ENCODE data around the gene STAM2. TPM values are rescaled to one million over a fixed set of nuclear protein-coding genes. Genes with fewer than 3 reads are reported as not detected.
"Not testable (repeated sequence)": the region's sequence is repeated elsewhere in the genome, so short reads cannot be mapped to it uniquely, and the experiment has no call there.

The STAM2 gene
- total and polyA plus RNA-seq, 2 of the 13 experiments (the other 11 are each of a cell fraction or from before 2014, with no cell fraction given): 14.7 to 24.1 TPM

DNA sequence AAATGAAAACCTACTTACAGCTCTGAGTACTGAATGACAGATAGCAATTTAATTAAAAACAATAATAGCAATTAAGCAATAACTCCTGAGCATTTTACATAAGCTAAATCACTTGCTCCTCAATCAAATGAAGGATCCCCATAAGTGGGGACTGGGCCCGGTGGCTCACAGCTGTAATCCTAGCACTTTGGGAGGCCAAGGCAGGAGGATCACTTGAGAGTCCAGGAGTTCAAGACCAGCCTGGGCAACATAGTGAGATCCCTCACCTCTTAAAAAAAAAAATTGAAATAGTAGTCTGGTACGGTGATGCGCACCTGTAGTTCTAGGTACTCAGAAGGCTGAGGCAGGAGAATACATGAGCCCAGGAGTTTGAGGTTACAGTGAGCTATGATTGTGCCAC is 13.4 kb downstream of the STAM2 start:
- intact Hi-C loops (cut with micrococcal nuclease; ENCODE audit: unreplicated experiment): no loop called here
- H3K9me3 ChIP-seq (ENCODE audit: low read length): peaks cover 8% of the 10 kb centered on the region
- H3K4me2 ChIP-seq (ENCODE audit: low read depth, low read length): no peak overlapping the region
- no TSS peak for BruUV-seq (replicated peaks)
- DNase-seq (ENCODE audit: low spot score): no peak
- POLR2A ChIA-PET: no interaction called here
- no peak overlapping the region for H2AFZ ChIP-seq (ENCODE audit: low read length)
- no peak overlapping the region for H3K9ac ChIP-seq (ENCODE audit: insufficient read depth, low read depth, low read length)
- no peak for ATAC-seq
- 97% methylated on average over 3 of the region's 3 CpGs for WGBS (ENCODE audit: low lambda C conversion rate)
- in situ Hi-C loops (cut with HindIII; ENCODE audit: extremely low pct_ligation_motif_present, low pct_unique_long_range_greater_than_20kb): no loop called here
- FAIRE-seq: no peak
- H3K36me3 ChIP-seq (replicated peaks in 1 of 2; ENCODE audit: control insufficient read depth in 1 of 2, insufficient read depth in 2 of 2, low read length in 2 of 2): no peaks in the 10 kb centered on the region
- H4K20me1 ChIP-seq (ENCODE audit: insufficient read depth, low read length): no peaks in the 10 kb centered on the region
- H3K27me3 ChIP-seq (ENCODE audit: control insufficient read depth in 1 of 2, insufficient read depth in 2 of 2, low read length in 2 of 2): no peaks in the 10 kb centered on the region
- H3K27ac ChIP-seq (ENCODE audit: extremely low read length, insufficient read depth, low read length): no peak overlapping the region
- no peak overlapping the region for H3K4me3 ChIP-seq (replicated peaks in 1 of 3; ENCODE audit: insufficient read depth in 1 of 3, low read depth in 2 of 3, low read length in 3 of 3)
- H3K79me2 ChIP-seq (ENCODE audit: insufficient read depth, low read length): peaks cover 39% of the 10 kb centered on the region
- CTCF ChIA-PET (ENCODE audit: low intra/inter-chr PET ratio, low total read pairs): no interaction called here
- TF ChIP-seq ZNF121 (CRISPR knock-in tag; IDR thresholded peaks at IDR 0.05): peak; percentile 53; the same call in 1 of the 2 replicates
- no peak for TF ChIP-seq SRSF9 (IDR thresholded peaks at IDR 0.05; ENCODE audit: borderline replicate concordance, insufficient read depth, low read depth, low read length, poor library complexity, severe bottlenecking)
- H3K4me1 ChIP-seq (ENCODE audit: insufficient read depth, low read length): peaks cover 8% of the 10 kb centered on the region

- Histone ChIP-seq H3K27me3 (ENCODE audit: control insufficient read depth in 1 of 2, insufficient read depth in 2 of 2, low read length in 2 of 2) (no peaks in the 10 kb centered on the region), H3K36me3 (replicated peaks in 1 of 2; ENCODE audit: control insufficient read depth in 1 of 2, insufficient read depth in 2 of 2, low read length in 2 of 2) (no peaks in the 10 kb centered on the region), H2AFZ (ENCODE audit: low read length) (no peak overlapping the region), H3K4me2 (ENCODE audit: low read depth, low read length) (no peak overlapping the region), H3K9ac (ENCODE audit: insufficient read depth, low read depth, low read length) (no peak overlapping the region), H3K4me3 (replicated peaks in 1 of 3; ENCODE audit: insufficient read depth in 1 of 3, low read depth in 2 of 3, low read length in 3 of 3) (no peak overlapping the region), H3K79me2 (ENCODE audit: insufficient read depth, low read length) (peaks cover 37% of the 10 kb centered on the region), H4K20me1 (ENCODE audit: insufficient read depth, low read length) (no peaks in the 10 kb centered on the region), H3K27ac (ENCODE audit: extremely low read length, insufficient read depth, low read length) (no peak overlapping the region), H3K9me3 (ENCODE audit: low read length) (peaks cover 10% of the 10 kb centered on the region), H3K4me1 (ENCODE audit: insufficient read depth, low read length) (peaks cover 6% of the 10 kb centered on the region; the same call in 1 of the 2 replicates)
- in situ Hi-C loops (cut with HindIII; ENCODE audit: extremely low pct_ligation_motif_present, low pct_unique_long_range_greater_than_20kb): no loop called here
- ATAC-seq: no peak
- BruUV-seq (replicated peaks): no TSS peak
- ChIA-PET CTCF (ENCODE audit: low intra/inter-chr PET ratio, low total read pairs) (no interaction called here), POLR2A (no interaction called here)
- no peak for FAIRE-seq
- no peak for TF ChIP-seq ZNF24 (IDR thresholded peaks at IDR 0.05)
- no peak for TF ChIP-seq PBX2 (CRISPR knock-in tag; IDR thresholded peaks at IDR 0.05)
- TF ChIP-seq ZNF891 (CRISPR knock-in tag; IDR thresholded peaks at IDR 0.05): no peak
- no peak for TF ChIP-seq KLF12 (CRISPR knock-in tag; IDR thresholded peaks at IDR 0.05; ENCODE audit: borderline replicate concordance)
- DNase-seq (ENCODE audit: low spot score): no peak
- intact Hi-C loops (cut with micrococcal nuclease; ENCODE audit: unreplicated experiment): no loop called here
- WGBS (ENCODE audit: low lambda C conversion rate): 85% methylated on average over 4 of the region's 4 CpGs
Measured at GRCh38 chr2:152161598-152161997, 14.0 kb downstream of the STAM2 start.

DNA sequence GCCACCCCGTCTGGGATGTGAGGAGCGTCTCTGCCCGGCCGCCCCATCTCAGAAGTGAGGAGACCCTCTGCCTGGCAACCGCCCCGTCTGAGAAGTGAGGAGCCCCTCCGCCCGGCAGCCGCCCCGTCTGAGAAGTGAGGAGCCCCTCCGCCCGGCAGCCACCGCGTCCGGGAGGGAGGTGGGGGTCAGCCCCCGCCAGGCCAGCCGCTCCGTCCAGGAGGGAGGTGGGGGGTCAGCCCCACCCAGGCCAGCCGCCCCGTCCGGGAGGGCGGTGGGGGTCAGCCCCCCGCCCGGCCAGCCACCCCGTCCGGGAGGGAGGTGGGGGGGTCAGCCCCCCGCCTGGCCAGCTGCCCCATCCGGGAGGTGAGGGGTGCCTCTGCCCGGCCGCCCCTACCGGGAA is 15.2 kb downstream of the STAM2 start:
- intact Hi-C loops (cut with micrococcal nuclease; ENCODE audit: unreplicated experiment); FAIRE-seq; H3K9me3 ChIP-seq (ENCODE audit: low read length); H2AFZ ChIP-seq (ENCODE audit: low read length); H3K9ac ChIP-seq (ENCODE audit: insufficient read depth, low read depth, low read length); BruUV-seq (replicated peaks); H4K20me1 ChIP-seq (ENCODE audit: insufficient read depth, low read length); CTCF ChIA-PET (ENCODE audit: low intra/inter-chr PET ratio, low total read pairs); ATAC-seq; H3K27ac ChIP-seq (ENCODE audit: extremely low read length, insufficient read depth, low read length); in situ Hi-C loops (cut with HindIII; ENCODE audit: extremely low pct_ligation_motif_present, low pct_unique_long_range_greater_than_20kb); H3K4me3 ChIP-seq (replicated peaks in 1 of 3; ENCODE audit: insufficient read depth in 1 of 3, low read depth in 2 of 3, low read length in 3 of 3); POLR2A ChIA-PET; H3K36me3 ChIP-seq (replicated peaks in 1 of 2; ENCODE audit: control insufficient read depth in 1 of 2, insufficient read depth in 2 of 2, low read length in 2 of 2); H3K4me2 ChIP-seq (ENCODE audit: low read depth, low read length); H3K27me3 ChIP-seq (ENCODE audit: control insufficient read depth in 1 of 2, insufficient read depth in 2 of 2, low read length in 2 of 2); DNase-seq (ENCODE audit: low spot score): not testable (repeated sequence)
- WGBS (ENCODE audit: low lambda C conversion rate): 98% methylated on average over 19 of the region's 31 CpGs
- peaks cover 11% of the 10 kb centered on the region for H3K4me1 ChIP-seq (ENCODE audit: insufficient read depth, low read length)
- H3K79me2 ChIP-seq (ENCODE audit: insufficient read depth, low read length): peaks cover 25% of the 10 kb centered on the region
